H1 (cell line): ENCODE results near the gene CXCL5.

Source experiments
- CTCF ChIP-seq, 3 experiments: IDR thresholded peaks; 1 replicate in 2 of 3; 2 replicates in 1 of 3; pipeline versions ENCODE4 v1.5.1 to v1.6.1; 2011; ENCODE audit warnings: low read length in 3 of 3, mild to moderate bottlenecking in 3 of 3, inconsistent platforms in 2 of 3, low read depth in 1 of 3, moderate library complexity in 1 of 3; ENCODE audit not compliant: insufficient read depth in 1 of 3; ENCODE audit errors: control extremely low read depth in 1 of 3
- EZH2 ChIP-seq: fragments of 200-600 bp; sonication (generic); IDR thresholded peaks from 2 replicates; pipeline ENCODE4 v1.7.1; 2012; ENCODE audit warnings: low read depth, mild to moderate bottlenecking, moderate library complexity, low read length, inconsistent platforms; ENCODE audit not compliant: severe bottlenecking
- GABPA ChIP-seq: IDR thresholded peaks from 2 replicates; pipeline ENCODE4 v1.6.1; 2011; ENCODE audit warnings: mild to moderate bottlenecking, low read length, moderate library complexity, borderline replicate concordance; ENCODE audit not compliant: insufficient read depth
- HDAC6 ChIP-seq: IDR thresholded peaks from one replicate; pipeline ENCODE4 v1.7.1; 2012; ENCODE audit warnings: low read depth, mild to moderate bottlenecking, inconsistent platforms, low read length, moderate library complexity
- TEAD4 ChIP-seq: IDR thresholded peaks from 2 replicates; pipeline ENCODE4 v1.6.1; 2012; ENCODE audit warnings: low read depth, low read length, inconsistent platforms, mixed read lengths

- TF ChIP-seq GABPA, result no peak
- TF ChIP-seq TEAD4, result no peak
- no peak for TF ChIP-seq HDAC6
- peak; percentile 9 to 35 (median 18); a peak in 3 of 4 replicates for TF ChIP-seq CTCF (IDR thresholded peaks at IDR 0.05; ENCODE audit: control extremely low read depth in 1 of 3, insufficient read depth in 1 of 3, low read depth in 1 of 3, low read length in 3 of 3)
- no peak for TF ChIP-seq EZH2
Measured at GRCh38 chr4:74042681-74043080, 44.2 kb upstream of the CXCL5 start.
